ENCODE measurements around the gene SYTL3.

DNA sequence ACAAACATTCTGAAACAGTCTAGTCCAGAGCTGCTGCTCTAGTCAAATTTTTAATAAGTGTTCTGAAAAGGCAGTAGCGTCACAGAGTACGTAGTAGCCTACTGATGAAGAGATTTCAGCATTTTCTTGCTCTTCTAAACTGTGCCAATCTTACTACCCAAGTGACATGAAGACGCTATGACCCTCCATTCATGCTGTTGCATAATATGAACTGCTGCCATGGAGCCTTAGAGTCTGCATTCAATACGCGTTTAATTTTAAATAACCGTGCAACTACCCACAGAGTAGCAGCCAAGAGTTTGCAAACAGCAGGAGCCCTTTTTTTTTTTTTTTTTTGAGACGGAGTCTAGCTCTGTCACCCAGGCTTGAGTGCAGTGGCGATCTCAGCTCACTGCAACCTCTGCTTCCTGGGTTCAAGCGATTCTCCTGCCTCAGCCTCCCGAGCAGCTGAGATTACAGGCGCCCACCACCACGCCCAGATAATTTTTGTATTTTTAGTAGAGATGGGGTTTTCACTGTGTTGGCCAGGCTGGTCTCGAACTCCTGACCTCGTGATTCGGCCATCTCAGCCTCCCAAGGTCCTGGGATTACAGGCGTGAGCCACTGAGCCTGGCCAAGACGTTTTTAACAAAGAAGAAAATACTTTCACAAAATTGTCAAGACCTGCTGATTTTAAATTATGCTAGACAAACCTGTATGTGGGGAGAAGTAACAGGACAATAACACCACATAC, 125.0 kb downstream of the SYTL3 start:
- no peak for TF ChIP-seq POLR2A (IDR thresholded peaks at IDR 0.05)
- TF ChIP-seq, protein P1, sequence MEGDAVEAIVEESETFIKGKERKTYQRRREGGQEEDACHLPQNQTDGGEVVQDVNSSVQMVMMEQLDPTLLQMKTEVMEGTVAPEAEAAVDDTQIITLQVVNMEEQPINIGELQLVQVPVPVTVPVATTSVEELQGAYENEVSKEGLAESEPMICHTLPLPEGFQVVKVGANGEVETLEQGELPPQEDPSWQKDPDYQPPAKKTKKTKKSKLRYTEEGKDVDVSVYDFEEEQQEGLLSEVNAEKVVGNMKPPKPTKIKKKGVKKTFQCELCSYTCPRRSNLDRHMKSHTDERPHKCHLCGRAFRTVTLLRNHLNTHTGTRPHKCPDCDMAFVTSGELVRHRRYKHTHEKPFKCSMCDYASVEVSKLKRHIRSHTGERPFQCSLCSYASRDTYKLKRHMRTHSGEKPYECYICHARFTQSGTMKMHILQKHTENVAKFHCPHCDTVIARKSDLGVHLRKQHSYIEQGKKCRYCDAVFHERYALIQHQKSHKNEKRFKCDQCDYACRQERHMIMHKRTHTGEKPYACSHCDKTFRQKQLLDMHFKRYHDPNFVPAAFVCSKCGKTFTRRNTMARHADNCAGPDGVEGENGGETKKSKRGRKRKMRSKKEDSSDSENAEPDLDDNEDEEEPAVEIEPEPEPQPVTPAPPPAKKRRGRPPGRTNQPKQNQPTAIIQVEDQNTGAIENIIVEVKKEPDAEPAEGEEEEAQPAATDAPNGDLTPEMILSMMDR (IDR thresholded peaks at IDR 0.05), result no peak

All from Peyer's patch (tissue), 4 donors.